Retinal pigment epithelial cell (primary cell): ENCODE results near the gene APLNR.

Experiments
- DNase-seq: peaks from one replicate; pipeline ENCODE4 v3.0.0-alpha.2; 2010; ENCODE audit warnings: low read depth
- H3K4me3 ChIP-seq: 2 replicates; pipeline ENCODE4 v1.5.1; 2011; ENCODE audit warnings: mild to moderate bottlenecking, low read length, control low read depth, moderate library complexity
- TF ChIP-seq, protein P1 (sequence below): conservative IDR thresholded peaks from 2 replicates; pipeline ENCODE4 v1.5.1; 2011; ENCODE audit warnings: low read depth, low read length, control low read depth, inconsistent platforms

APLNR gene

DNA sequence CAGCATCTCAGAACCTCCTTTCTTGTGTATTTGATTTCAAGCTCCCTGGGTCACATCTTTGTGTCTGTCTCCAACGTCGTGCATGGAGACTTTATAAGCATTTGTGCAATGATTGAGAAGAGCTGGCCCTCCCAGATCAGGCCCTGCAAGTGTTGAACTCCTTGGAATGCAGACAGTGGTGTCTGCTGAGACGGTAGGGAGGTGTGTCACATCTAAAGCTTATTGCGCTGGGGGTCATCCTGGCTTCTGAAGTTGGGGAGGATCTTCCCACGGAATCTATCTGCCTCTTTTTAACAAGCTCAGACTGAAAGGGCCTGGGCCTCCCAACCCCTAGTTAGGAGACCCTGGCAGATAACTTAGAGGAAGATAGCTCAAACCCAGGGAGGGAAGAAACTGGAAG, 6.7 kb downstream of the APLNR start:
- no peak for DNase-seq
- H3K4me3 ChIP-seq: no peak overlapping the region
- TF ChIP-seq, protein P1, sequence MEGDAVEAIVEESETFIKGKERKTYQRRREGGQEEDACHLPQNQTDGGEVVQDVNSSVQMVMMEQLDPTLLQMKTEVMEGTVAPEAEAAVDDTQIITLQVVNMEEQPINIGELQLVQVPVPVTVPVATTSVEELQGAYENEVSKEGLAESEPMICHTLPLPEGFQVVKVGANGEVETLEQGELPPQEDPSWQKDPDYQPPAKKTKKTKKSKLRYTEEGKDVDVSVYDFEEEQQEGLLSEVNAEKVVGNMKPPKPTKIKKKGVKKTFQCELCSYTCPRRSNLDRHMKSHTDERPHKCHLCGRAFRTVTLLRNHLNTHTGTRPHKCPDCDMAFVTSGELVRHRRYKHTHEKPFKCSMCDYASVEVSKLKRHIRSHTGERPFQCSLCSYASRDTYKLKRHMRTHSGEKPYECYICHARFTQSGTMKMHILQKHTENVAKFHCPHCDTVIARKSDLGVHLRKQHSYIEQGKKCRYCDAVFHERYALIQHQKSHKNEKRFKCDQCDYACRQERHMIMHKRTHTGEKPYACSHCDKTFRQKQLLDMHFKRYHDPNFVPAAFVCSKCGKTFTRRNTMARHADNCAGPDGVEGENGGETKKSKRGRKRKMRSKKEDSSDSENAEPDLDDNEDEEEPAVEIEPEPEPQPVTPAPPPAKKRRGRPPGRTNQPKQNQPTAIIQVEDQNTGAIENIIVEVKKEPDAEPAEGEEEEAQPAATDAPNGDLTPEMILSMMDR: no peak

DNA sequence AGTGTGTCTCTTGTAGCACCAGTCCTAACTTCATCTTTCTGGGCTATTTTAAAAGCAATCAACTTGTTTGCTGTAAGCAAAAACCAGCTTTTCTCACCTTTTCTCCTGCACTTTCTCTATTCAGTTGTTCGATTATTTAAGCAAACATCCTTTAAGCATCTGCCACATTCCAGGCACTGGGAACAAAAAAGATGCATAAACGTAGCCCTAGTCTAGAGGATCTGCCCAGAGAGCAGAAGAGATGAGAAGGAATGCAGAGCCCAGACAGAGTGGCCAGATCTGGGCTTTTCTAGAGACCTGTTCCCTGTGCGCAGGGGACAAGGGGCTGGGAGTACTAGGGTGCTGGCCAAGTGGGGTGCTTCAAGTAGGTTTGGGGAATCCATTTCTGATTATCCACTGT, 8.4 kb downstream of the APLNR start:
- no peak overlapping the region for H3K4me3 ChIP-seq
- DNase-seq: no peak
- TF ChIP-seq, protein P1: no peak

DNA sequence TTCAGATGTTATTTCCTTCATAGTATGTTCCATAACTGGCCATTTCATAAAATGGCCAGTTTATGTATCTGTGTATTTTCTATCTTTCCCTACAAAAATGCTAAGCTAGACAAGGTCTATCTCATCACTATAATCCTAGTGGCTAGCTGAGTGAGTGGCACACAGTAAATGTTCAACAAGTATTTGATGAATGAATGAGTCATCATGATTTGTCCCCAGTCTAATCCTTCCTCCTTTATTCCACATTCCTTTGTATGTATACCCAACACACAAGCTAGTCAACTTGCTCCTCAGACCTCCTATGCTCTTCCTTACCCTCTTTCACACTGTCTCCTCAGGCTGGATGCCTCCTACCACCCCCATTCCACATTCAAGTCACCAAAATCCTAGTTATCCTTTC, 12.5 kb downstream of the APLNR start:
- TF ChIP-seq, protein P1: no peak
- peak; percentile 34 for DNase-seq

DNA sequence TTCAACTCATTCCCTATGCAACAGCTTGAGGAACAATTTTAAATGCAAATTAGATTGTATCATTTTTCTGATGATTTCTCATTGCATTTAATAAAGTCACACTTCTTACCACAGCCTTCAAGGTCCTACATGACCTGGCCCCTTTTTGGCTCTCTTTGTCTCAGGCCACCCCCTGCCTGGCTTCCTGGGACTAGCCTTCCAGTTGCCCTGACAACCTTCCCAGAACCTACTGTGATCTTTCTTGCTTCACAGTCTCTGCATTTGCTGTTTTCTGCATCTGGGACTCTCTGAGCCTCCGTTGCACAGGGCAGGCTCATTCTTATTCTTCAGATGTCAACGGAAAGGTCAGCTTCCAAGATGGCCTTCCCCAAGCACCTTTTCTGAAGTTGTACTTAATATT, 12.9 kb downstream of the APLNR start:
- TF ChIP-seq, protein P1: no peak
- no peak overlapping the region for H3K4me3 ChIP-seq
- DNase-seq: no peak

More for the DNA sequence above, 12.5 kb downstream of the APLNR start:
- no peak overlapping the region for H3K4me3 ChIP-seq

DNA sequence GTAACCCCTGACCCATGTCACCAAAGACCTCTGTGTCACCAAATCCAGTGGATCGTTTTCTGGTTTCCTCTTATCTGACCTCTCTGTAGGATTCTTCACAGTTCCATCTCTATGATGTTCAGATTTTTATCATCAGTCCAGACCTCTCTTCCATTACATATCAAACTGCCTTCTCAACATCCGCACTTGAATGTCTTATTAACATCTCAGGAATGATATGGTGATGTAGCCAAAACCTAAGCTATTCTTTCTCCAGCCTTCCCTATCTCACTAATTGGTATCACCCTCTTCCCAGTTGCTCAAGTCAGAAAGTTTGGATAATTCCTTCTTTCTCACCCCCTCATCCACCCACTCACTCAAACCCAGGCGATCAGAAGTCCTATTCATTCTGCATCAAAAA, 13.4 kb downstream of the APLNR start:
- DNase-seq: no peak
- H3K4me3 ChIP-seq: no peak overlapping the region
- TF ChIP-seq, protein P1: no peak

DNA sequence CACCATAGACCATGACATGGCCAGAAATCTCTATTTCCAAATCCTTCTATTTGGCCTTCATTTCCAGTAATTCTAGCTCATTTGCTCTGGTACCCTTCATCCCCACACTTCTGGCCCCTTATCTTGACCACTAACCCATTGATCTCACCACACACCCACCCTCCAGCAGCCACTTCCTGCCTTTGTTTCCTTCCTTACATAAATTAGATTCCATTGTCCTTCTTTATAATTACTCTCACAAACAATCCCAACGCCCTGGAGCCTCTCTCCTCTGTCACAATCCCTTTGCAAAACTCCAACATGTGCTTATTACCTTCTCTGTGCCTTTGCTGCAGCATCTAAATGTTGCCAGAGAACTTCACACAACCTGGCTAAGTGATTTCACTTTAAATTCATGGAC, 14.8 kb downstream of the APLNR start:
- TF ChIP-seq, protein P1: no peak
- DNase-seq: no peak

DNA sequence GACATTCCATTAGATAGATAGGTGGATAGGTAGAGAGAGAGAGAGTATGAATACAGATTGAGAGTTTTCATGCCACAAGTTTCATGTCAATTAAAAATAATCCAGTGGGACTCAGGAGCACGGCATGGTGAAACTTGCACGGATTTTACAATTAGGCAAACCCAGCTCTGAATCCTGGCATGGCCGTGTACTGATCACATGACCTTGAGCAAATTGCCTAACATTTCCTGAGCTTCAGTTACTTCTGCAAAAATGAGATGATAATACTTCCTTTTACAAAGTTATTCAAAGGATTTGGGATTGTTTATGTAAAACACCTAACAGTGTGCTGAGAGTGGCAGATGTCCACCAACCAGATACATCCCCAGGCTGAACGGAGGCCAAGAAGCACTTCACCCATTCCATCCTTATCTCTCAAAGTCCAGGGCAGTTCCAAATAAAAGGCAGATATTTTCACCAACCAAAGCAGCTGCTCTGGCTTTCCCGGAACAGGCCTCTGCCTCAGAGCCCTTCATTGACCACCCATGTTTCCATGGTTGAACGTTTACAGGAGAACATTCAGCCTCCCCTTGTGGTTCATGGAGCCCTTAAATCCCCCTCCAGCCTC, 17.9 kb downstream of the APLNR start:
- H3K4me3 ChIP-seq: no peak overlapping the region
- TF ChIP-seq, protein P1: no peak
- DNase-seq: no peak

More for the DNA sequence above, 14.8 kb downstream of the APLNR start:
- H3K4me3 ChIP-seq: no peak overlapping the region
